SU-DHL-6 (cell line): ENCODE results near the gene GALNT17.

ENCODE experiments used
- EZH2phosphoT487 ChIP-seq: fragments of 200-600 bp; sonication (generic), shearing (Covaris generic); conservative IDR thresholded peaks from 2 replicates; pipeline ENCODE4 v1.6.1; 2018; ENCODE audit warnings: mild to moderate bottlenecking, antibody characterized with exemption, low read length, moderate library complexity, mixed read lengths
- TF ChIP-seq, protein P1 (sequence below): fragments of 200-600 bp; sonication (generic); IDR thresholded peaks from one replicate; pipeline ENCODE4 v1.5.1; 2017; ENCODE audit warnings: antibody characterized with exemption, mild to moderate bottlenecking, low read length, moderate library complexity; ENCODE audit not compliant: insufficient read depth, poor library complexity, severe bottlenecking

DNA sequence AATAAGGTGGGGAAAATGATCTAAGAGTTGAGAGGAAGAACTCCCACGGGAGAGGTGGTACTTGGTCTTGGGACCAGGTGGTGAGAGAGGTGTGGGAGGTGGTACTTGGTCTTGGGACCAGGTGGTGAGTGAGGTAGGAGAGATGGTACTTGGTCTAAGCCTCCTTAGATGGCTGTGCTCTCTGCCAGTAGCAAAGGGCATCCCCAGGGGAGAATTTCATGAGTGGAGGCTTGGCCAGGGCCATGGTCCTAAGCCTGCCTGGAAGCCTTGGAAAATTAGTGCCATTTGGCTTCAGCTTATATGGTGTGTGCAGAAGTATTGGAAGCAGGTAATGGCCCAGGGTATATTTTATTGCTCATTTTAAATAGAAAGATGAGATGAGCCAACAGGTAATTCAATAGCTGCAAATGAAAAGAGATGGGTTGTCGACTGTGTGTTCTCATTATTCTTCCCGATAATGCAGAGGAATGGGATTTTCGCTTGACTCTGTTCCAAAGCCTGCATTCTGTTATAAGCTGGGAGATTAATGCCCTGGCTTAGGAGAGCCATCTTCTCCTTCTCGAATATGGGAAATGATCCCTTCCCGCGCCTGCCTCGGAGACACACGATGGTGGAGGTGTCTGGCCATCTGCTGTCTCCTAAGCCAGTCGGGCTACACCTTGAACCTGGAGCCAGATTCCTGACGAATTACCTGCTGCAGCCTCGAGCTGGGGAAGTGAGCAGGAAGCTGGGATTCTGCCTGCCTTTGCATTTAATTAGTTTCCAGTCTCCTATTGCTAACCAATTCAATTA is 287.8 kb downstream of the GALNT17 start:
- TF ChIP-seq, protein P1, sequence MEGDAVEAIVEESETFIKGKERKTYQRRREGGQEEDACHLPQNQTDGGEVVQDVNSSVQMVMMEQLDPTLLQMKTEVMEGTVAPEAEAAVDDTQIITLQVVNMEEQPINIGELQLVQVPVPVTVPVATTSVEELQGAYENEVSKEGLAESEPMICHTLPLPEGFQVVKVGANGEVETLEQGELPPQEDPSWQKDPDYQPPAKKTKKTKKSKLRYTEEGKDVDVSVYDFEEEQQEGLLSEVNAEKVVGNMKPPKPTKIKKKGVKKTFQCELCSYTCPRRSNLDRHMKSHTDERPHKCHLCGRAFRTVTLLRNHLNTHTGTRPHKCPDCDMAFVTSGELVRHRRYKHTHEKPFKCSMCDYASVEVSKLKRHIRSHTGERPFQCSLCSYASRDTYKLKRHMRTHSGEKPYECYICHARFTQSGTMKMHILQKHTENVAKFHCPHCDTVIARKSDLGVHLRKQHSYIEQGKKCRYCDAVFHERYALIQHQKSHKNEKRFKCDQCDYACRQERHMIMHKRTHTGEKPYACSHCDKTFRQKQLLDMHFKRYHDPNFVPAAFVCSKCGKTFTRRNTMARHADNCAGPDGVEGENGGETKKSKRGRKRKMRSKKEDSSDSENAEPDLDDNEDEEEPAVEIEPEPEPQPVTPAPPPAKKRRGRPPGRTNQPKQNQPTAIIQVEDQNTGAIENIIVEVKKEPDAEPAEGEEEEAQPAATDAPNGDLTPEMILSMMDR, result no peak
- no peak for TF ChIP-seq EZH2phosphoT487
